OCI-LY3 (cell line): ENCODE data around the gene HSPA1L.

Experiments
- CTCF ChIP-seq: fragments of 200-600, 300-600 bp; sonication (generic); IDR thresholded peaks from 2 replicates; pipeline ENCODE4 v1.5.1; 2014; ENCODE audit warnings: antibody characterized with exemption, low read length, low read depth
- EZH2phosphoT487 ChIP-seq: fragments of 200-600 bp; shearing (Covaris generic); IDR thresholded peaks from 2 replicates; pipeline ENCODE4 v1.6.1; 2018; ENCODE audit warnings: antibody characterized with exemption, mixed run types, low read depth

- TF ChIP-seq CTCF (no peak), EZH2phosphoT487 (no peak)
Measured at GRCh38 chr6:31779908-31780307, 35.2 kb downstream of the HSPA1L start.
